Progenitor cell of endocrine pancreas (in vitro differentiated cells): ENCODE measurements around the gene ACTN1. TPM values are rescaled to one million over a fixed set of nuclear protein-coding genes. Genes with fewer than 3 reads are reported as not detected.

ENCODE experiments used
- DNase-seq: peaks from one replicate; pipeline ENCODE4 v3.0.0; 2021; ENCODE audit warnings: low spot score; ENCODE audit not compliant: unreplicated experiment
- H3K27ac Mint-ChIP-seq: 2 replicates; pipeline ENCODE4 v1.8.0; 2021; ENCODE audit warnings: mild to moderate bottlenecking, moderate library complexity, mixed read lengths
- H3K27me3 Mint-ChIP-seq: 2 replicates; pipeline ENCODE4 v1.8.0; 2021; ENCODE audit warnings: mixed read lengths
- H3K36me3 Mint-ChIP-seq: 2 replicates; pipeline ENCODE4 v1.8.0; 2022; ENCODE audit warnings: mixed read lengths; ENCODE audit not compliant: insufficient read depth
- H3K4me1 Mint-ChIP-seq: 2 replicates; pipeline ENCODE4 v1.8.0; 2021; ENCODE audit warnings: low read depth, mixed read lengths
- H3K4me3 Mint-ChIP-seq: 2 replicates; pipeline ENCODE4 v1.8.0; 2021; ENCODE audit warnings: low read depth, mild to moderate bottlenecking, moderate library complexity, mixed read lengths
- H3K9me3 Mint-ChIP-seq: 2 replicates; pipeline ENCODE4 v1.8.0; 2021; ENCODE audit warnings: low read depth, mixed read lengths
- total RNA-seq: library from RNA; stranded (reverse); gene quantifications from 2 replicates; pipeline ENCODE4 v1.2.1, GENCODE V29; 2021
- TF ChIP-seq, protein P1 (sequence below): fragments of 200-600 bp; sonication (generic); IDR thresholded peaks from one replicate; pipeline ENCODE4 v1.5.0; 2021; ENCODE audit warnings: antibody characterized with exemption, mild to moderate bottlenecking; ENCODE audit not compliant: unreplicated experiment

Gene ACTN1
- total RNA-seq, 1 donor from 2014 or later, result 92.6 TPM

- TF ChIP-seq, protein P1, sequence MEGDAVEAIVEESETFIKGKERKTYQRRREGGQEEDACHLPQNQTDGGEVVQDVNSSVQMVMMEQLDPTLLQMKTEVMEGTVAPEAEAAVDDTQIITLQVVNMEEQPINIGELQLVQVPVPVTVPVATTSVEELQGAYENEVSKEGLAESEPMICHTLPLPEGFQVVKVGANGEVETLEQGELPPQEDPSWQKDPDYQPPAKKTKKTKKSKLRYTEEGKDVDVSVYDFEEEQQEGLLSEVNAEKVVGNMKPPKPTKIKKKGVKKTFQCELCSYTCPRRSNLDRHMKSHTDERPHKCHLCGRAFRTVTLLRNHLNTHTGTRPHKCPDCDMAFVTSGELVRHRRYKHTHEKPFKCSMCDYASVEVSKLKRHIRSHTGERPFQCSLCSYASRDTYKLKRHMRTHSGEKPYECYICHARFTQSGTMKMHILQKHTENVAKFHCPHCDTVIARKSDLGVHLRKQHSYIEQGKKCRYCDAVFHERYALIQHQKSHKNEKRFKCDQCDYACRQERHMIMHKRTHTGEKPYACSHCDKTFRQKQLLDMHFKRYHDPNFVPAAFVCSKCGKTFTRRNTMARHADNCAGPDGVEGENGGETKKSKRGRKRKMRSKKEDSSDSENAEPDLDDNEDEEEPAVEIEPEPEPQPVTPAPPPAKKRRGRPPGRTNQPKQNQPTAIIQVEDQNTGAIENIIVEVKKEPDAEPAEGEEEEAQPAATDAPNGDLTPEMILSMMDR, result no peak
- Mint-ChIP-seq H3K27me3 (no peaks in the 10 kb centered on the region), H3K36me3 (peaks cover 25% of the 10 kb centered on the region), H3K4me3 (no peak overlapping the region), H3K4me1 (no peaks in the 10 kb centered on the region), H3K9me3 (no peaks in the 10 kb centered on the region), H3K27ac (no peak overlapping the region)
- no peak for DNase-seq
These were observed 93.0 kb downstream of the ACTN1 start for GRCh38 chr14:68886109-68886434.

DNA sequence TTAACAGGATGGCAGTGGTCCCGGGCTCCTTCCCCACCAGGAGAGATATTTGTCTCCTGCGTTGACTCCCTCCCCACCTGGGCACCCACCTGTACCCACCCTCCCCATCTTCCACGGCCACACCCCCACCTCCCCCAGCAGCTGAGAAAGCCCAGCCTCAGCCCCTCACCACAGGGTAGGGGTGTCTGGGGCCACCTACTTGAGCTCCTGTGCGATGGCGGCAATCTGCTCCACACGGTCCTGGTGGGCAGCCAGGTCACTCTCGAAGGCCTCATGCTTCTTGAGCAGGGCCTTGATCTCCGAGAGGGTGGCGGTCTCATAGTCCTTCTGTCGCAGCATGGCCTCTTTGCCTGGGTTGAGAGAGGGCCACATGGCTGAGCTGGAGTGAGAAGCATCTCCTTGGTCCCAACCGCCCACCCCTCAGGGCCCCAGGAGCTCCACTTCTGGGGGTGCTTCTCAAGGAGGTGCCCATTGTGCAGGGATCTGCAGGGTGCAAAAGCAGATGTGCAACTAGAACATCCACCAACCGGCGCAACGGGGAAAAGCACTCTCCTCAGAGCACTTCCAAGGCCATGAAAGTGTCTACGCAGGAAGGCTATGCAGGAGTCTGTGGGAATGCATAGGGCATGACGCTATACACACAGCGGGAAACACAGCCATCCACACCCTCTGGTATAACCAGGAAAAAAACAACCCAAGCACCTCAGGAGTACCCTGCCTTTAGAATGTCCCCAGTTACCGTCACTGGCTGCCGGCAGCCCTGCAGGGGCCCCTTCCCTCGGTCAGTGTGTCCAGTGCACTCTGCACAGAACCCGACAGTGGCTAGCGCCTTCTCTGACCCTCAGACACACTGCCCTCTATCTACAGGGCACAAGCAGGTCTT is 93.6 kb downstream of the ACTN1 start:
- Mint-ChIP-seq H3K4me1 (no peaks in the 10 kb centered on the region), H3K9me3 (no peaks in the 10 kb centered on the region), H3K27ac (no peak overlapping the region), H3K27me3 (no peaks in the 10 kb centered on the region), H3K4me3 (no peak overlapping the region), H3K36me3 (peaks cover 25% of the 10 kb centered on the region)
- TF ChIP-seq, protein P1, result no peak
- DNase-seq, result no peak

- Mint-ChIP-seq H3K9me3 (no peaks in the 10 kb centered on the region), H3K4me3 (no peak overlapping the region), H3K4me1 (no peaks in the 10 kb centered on the region), H3K27ac (no peak overlapping the region), H3K36me3 (peaks cover 27% of the 10 kb centered on the region), H3K27me3 (no peaks in the 10 kb centered on the region)
- no peak for DNase-seq
- TF ChIP-seq, protein P1, result no peak
These were observed 94.8 kb downstream of the ACTN1 start for GRCh38 chr14:68884031-68885030.

DNA sequence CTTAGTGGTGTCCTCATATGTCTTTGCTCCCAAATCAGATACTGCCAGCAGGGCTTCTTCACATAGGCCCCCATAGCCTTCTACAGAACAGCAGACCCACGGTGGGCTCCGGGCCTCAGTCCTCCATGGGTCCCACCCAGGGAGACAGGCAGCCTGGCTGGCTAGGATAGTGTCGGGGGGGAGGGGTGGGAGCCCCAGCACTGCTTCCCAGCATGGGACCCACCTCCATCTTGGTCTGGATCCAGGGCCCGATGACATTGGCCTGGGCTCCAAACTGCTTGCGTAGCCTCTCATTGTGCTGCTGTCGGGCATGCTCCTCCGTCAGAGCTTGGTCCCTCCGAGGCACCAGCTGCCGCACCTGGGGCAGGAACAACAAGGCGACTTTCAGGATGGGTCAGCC is 96.9 kb downstream of the ACTN1 start:
- Mint-ChIP-seq H3K4me3 (no peak overlapping the region), H3K27ac (no peak overlapping the region), H3K36me3 (peaks cover 25% of the 10 kb centered on the region), H3K9me3 (no peaks in the 10 kb centered on the region), H3K27me3 (no peaks in the 10 kb centered on the region), H3K4me1 (no peaks in the 10 kb centered on the region)
- no peak for DNase-seq
- TF ChIP-seq, protein P1, result no peak

- TF ChIP-seq, protein P1, result no peak
- Mint-ChIP-seq H3K27ac (no peak overlapping the region), H3K27me3 (no peaks in the 10 kb centered on the region), H3K4me3 (no peak overlapping the region), H3K9me3 (no peaks in the 10 kb centered on the region), H3K4me1 (no peaks in the 10 kb centered on the region), H3K36me3 (peaks cover 22% of the 10 kb centered on the region)
- DNase-seq, result no peak
These were observed 97.7 kb downstream of the ACTN1 start for GRCh38 chr14:68881396-68881795.
